Stomach (tissue), 4 donors: Measurements from ENCODE around the gene SLC22A1.
"Not testable (repeated sequence)": the region's sequence is repeated elsewhere in the genome, so short reads cannot be mapped to it uniquely, and the experiment has no call there.

Source experiments
- CTCF ChIP-seq, 7 experiments: fragments of 450-650 bp in 4 of 7; fragments of 200-600 bp in 3 of 7; sonication (generic) in 3 of 7; IDR thresholded peaks; one replicate each; pipeline ENCODE4 v1.5.1; 2016 to 2019; ENCODE audit warnings: antibody characterized with exemption in 7 of 7, control low read depth in 2 of 7, mild to moderate bottlenecking in 1 of 7
- EP300 ChIP-seq: sonication (generic); formaldehyde crosslinking; IDR thresholded peaks from one replicate; pipeline ENCODE4 v1.6.1; 2017; ENCODE audit warnings: antibody characterized with exemption
- POLR2A ChIP-seq, 4 donors: fragments of 450-650 bp; IDR thresholded peaks; one replicate each; pipeline ENCODE4 v1.6.1; 2016; ENCODE audit warnings: antibody characterized with exemption in 4 of 4, control low read depth in 2 of 4, mild to moderate bottlenecking in 1 of 4, moderate library complexity in 1 of 4

DNA sequence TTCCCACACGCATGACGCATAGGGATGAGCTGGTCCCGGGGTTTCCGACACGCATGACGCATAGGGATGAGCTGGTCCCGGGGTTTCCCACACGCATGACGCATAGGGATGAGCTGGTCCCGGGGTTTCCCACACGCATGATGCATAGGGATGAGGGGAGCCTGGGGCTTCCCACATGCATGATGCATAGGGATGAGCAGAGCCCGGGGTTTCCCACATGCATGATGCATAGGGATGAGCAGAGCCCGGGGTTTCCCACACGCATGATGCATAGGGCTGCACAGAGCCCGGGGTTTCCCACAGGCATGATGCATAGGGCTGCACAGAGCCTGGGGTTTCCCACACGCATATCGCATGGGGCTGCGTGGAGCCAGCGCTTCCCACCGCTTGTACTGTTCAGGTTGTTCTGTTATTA is 12.7 kb downstream of the SLC22A1 start:
- TF ChIP-seq CTCF (IDR thresholded peaks at IDR 0.05); POLR2A (IDR thresholded peaks at IDR 0.05); EP300: not testable (repeated sequence)
